Prostate gland (tissue), 2 donors: ENCODE results near the gene CUX1. TPM values are rescaled to one million over a fixed set of nuclear protein-coding genes. Genes with fewer than 3 reads are reported as not detected.
A peak's percentile ranks its signal among the peaks of the same experiment; 100 is the strongest.

Experiments used
- DNase-seq: peaks from one replicate; pipeline ENCODE4 v3.0.0-alpha.2; 2019; ENCODE audit warnings: low spot score
- H3K27ac ChIP-seq, 2 donors: fragments of 200-600 bp; sonication (generic); 2 replicates each; pipeline ENCODE4 v1.5.1; 2017 to 2019
- H3K27me3 ChIP-seq: fragments of 200-600 bp; sonication (generic); replicated peaks from 2 replicates; pipeline ENCODE4 v1.5.1; 2019; ENCODE audit not compliant: insufficient read depth
- H3K36me3 ChIP-seq, 2 donors: fragments of 200-600 bp; sonication (generic); 1 replicate in 1 of 2; 2 replicates in 1 of 2; pipeline versions ENCODE4 v1.5.1 to v1.8.1; 2017 to 2019
- H3K4me1 ChIP-seq: fragments of 200-600 bp; sonication (generic); replicated peaks from 2 replicates; pipeline ENCODE4 v1.5.1; 2019
- H3K4me3 ChIP-seq, 2 donors: fragments of 200-600 bp; sonication (generic); 2 replicates each; pipeline ENCODE4 v1.5.1; 2017 to 2019
- H3K9me3 ChIP-seq: fragments of 200-600 bp; sonication (generic); 2 replicates; pipeline ENCODE4 v1.5.1; 2017
- POLR2A ChIP-seq: fragments of 450-650 bp; IDR thresholded peaks from one replicate; pipeline ENCODE4 v1.6.1; 2016; ENCODE audit warnings: antibody characterized with exemption, mild to moderate bottlenecking
- POLR2AphosphoS5 ChIP-seq: sonication (generic); formaldehyde crosslinking; IDR thresholded peaks from one replicate; pipeline ENCODE4 v1.6.1; 2017; ENCODE audit warnings: antibody characterized with exemption
- WGBS: methylation state at CpG from one replicate; pipeline ENCODE4 v1.1.5; 2018; 5-methylcytosine and 5-hydroxymethylcytosine counted together
- intact Hi-C: fragments of 100-400 bp; cut with DNase I; formaldehyde crosslinking; loops from one replicate; pipeline ENCODE4 v1.14.2; 2022
- total RNA-seq, 2 donors: library from RNA; depleted of rRNA; stranded (reverse); fragments of >200 nt; gene quantifications; one replicate each; pipeline ENCODE4 v1.1.0, GENCODE V29; 2016
- TF ChIP-seq, protein P1 (sequence below), 4 experiments: fragments of 200-600 bp in 2 of 4; fragments of 450-650 bp in 2 of 4; sonication (generic) in 2 of 4; IDR thresholded peaks; 1 replicate in 3 of 4; 2 replicates in 1 of 4; pipeline ENCODE4 v1.5.1; 2016 to 2019; ENCODE audit warnings: antibody characterized with exemption in 4 of 4, mild to moderate bottlenecking in 2 of 4, moderate library complexity in 2 of 4

The CUX1 gene
- total RNA-seq, 2 donors from 2014 or later: 96.3 to 99.2 TPM

DNA sequence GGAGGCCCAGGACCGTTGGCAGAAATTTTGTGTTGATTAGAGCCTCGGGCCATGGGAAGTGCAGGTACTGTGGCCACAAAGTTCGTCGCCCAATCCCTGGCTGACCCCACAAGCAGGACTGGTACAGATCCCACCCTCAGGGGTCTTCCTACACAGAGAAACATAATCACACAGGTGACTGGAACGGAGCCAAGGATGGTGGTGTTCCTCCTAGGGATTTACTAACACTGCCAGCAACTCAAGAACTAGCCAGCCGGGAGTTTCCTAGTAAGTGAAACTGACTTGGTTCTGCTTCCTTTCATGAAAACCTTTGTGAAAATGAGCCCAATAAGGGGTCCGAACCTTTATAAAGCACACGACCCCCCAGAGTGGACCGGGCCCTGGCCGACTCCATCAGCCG lies 5.7 kb downstream of the CUX1 start:
- H3K4me1 ChIP-seq: peaks cover 4% of the 10 kb centered on the region
- TF ChIP-seq, protein P1, sequence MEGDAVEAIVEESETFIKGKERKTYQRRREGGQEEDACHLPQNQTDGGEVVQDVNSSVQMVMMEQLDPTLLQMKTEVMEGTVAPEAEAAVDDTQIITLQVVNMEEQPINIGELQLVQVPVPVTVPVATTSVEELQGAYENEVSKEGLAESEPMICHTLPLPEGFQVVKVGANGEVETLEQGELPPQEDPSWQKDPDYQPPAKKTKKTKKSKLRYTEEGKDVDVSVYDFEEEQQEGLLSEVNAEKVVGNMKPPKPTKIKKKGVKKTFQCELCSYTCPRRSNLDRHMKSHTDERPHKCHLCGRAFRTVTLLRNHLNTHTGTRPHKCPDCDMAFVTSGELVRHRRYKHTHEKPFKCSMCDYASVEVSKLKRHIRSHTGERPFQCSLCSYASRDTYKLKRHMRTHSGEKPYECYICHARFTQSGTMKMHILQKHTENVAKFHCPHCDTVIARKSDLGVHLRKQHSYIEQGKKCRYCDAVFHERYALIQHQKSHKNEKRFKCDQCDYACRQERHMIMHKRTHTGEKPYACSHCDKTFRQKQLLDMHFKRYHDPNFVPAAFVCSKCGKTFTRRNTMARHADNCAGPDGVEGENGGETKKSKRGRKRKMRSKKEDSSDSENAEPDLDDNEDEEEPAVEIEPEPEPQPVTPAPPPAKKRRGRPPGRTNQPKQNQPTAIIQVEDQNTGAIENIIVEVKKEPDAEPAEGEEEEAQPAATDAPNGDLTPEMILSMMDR (IDR thresholded peaks at IDR 0.05): no peak
- TF ChIP-seq POLR2A (no peak), POLR2AphosphoS5 (no peak)
- no peaks in the 10 kb centered on the region for H3K27me3 ChIP-seq
- H3K27ac ChIP-seq: peak overlapping the region; percentile 23 to 38
- DNase-seq: peak; percentile 21
- H3K36me3 ChIP-seq: no peaks in the 10 kb centered on the region
- no peaks in the 10 kb centered on the region for H3K9me3 ChIP-seq
- no peak overlapping the region for H3K4me3 ChIP-seq
- intact Hi-C loops: loop anchor here (2.0 kb wide), 1 partner anchor 34 kb away; no protein-coding TSS in a partner anchor
- WGBS: 52% methylated on average over 11 of the region's 11 CpGs

GRCh38 chr7:101823596-101823995 lies 6.2 kb downstream of the CUX1 start:
- Histone ChIP-seq H3K36me3 (no peaks in the 10 kb centered on the region), H3K27ac (peak overlapping the region; percentile 23 to 38), H3K4me1 (peaks cover 4% of the 10 kb centered on the region), H3K27me3 (no peaks in the 10 kb centered on the region), H3K9me3 (no peaks in the 10 kb centered on the region), H3K4me3 (no peak overlapping the region)
- TF ChIP-seq, protein P1 (IDR thresholded peaks at IDR 0.05): no peak
- no peak for TF ChIP-seq POLR2A
- no peak for TF ChIP-seq POLR2AphosphoS5
- intact Hi-C loops: loop anchor here (2.0 kb wide), 1 partner anchor 33 kb away; no protein-coding TSS in a partner anchor
- WGBS: 43% methylated on average over 5 of the region's 5 CpGs
- DNase-seq: no peak

DNA sequence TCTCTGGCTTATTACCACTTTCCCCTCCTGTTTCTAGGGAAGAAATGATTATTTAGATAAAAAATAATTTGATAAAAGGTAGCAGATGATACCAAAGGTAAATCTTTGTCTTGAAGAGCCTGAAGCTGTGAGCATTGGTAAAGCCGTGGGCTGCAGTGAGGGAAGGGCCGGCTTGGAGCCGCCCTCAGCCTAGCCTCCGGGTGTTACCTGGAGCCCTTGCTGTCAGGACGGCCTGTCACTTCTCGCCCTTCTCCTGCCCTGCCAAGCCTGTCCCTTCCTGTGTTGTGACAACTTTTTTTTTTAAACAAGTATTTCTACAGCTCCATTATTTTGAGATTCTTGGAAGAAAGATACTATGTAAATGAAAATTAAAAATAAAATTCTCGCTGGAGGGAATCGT lies 7.0 kb downstream of the CUX1 start:
- intact Hi-C loops: no loop called here
- TF ChIP-seq POLR2A (no peak), POLR2AphosphoS5 (no peak)
- TF ChIP-seq, protein P1 (IDR thresholded peaks at IDR 0.05): no peak
- no peaks in the 10 kb centered on the region for H3K9me3 ChIP-seq
- peaks cover 4% of the 10 kb centered on the region for H3K4me1 ChIP-seq
- no peak overlapping the region for H3K27ac ChIP-seq
- 84% methylated on average over 8 of the region's 8 CpGs for WGBS
- H3K4me3 ChIP-seq: no peak overlapping the region
- no peaks in the 10 kb centered on the region for H3K27me3 ChIP-seq
- no peaks in the 10 kb centered on the region for H3K36me3 ChIP-seq
- no peak for DNase-seq

DNA sequence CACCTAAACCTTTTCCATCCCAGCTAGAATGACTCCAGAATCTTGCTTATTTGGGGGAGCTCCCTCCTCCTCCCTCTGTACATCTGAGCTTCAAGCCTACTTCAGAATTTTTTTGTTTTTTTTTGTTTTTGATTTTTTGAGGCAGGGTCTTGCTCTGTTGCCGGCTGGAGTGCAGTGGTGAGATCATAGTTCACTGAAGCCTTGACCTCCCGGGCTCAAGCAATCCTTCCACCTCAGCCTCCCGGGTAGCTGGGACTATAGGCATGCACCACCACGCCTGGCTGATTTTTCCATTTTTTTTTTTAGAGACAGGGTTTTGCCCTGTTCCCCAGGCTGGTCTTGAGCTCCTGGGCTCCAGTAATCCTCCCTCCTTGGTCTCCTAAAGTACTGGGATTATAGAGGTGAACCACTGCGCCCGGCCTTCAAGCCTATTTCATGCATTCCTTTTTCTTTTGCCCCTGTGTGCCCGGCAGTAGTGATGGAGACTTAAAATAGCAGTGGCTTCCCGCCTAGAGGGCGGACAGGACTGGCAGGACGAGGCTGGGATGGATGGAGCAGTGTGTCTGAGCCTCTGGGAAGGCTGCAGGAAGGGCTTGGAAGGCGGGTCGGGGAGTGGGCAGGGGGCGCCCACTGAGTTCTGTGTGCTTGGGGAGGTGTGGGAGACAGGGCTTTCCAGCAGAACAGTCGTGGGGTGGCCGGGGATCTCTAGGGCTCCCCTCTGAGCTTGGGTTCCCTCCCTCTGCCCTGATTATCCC lies 8.8 kb downstream of the CUX1 start:
- H3K36me3 ChIP-seq: no peaks in the 10 kb centered on the region
- no peak overlapping the region for H3K4me3 ChIP-seq
- TF ChIP-seq POLR2A (no peak), POLR2AphosphoS5 (no peak)
- TF ChIP-seq, protein P1 (IDR thresholded peaks at IDR 0.05): no peak
- H3K9me3 ChIP-seq: no peaks in the 10 kb centered on the region
- no peak for DNase-seq
- peaks cover 4% of the 10 kb centered on the region for H3K4me1 ChIP-seq
- intact Hi-C loops: no loop called here
- no peaks in the 10 kb centered on the region for H3K27me3 ChIP-seq
- no peak overlapping the region for H3K27ac ChIP-seq
- 88% methylated on average over 15 of the region's 15 CpGs for WGBS
